ENCODE data around the gene TSPEAR. TPM values are rescaled to one million over a fixed set of nuclear protein-coding genes. Genes with fewer than 3 reads are reported as not detected.

The TSPEAR gene
- total and polyA plus RNA-seq, 2 of the 13 experiments (the other 11 are each of a cell fraction or from before 2014, with no cell fraction given), result 0.07 to 0.32 TPM

- ChIA-PET CTCF (ENCODE audit: low intra/inter-chr PET ratio, low total read pairs) (no interaction called here), POLR2A (interaction anchor here (1.1 to 2.0 kb wide), 2 partner anchors 19 to 20 kb away, joined by 3 to 13 read pairs; no protein-coding TSS in a partner anchor)
- Histone ChIP-seq H4K20me1 (ENCODE audit: insufficient read depth, low read length) (no peaks in the 10 kb centered on the region), H3K36me3 (replicated peaks in 1 of 2; ENCODE audit: control insufficient read depth in 1 of 2, insufficient read depth in 2 of 2, low read length in 2 of 2) (no peaks in the 10 kb centered on the region; a peak in 2 of 5 replicates), H3K4me2 (ENCODE audit: low read depth, low read length) (no peak overlapping the region), H3K27me3 (ENCODE audit: control insufficient read depth in 1 of 2, insufficient read depth in 2 of 2, low read length in 2 of 2) (no peaks in the 10 kb centered on the region), H2AFZ (ENCODE audit: low read length) (no peak overlapping the region), H3K4me1 (ENCODE audit: insufficient read depth, low read length) (peaks cover 53% of the 10 kb centered on the region), H3K9ac (ENCODE audit: insufficient read depth, low read depth, low read length) (no peak overlapping the region), H3K79me2 (ENCODE audit: insufficient read depth, low read length) (peaks cover 8% of the 10 kb centered on the region), H3K4me3 (replicated peaks in 1 of 3; ENCODE audit: insufficient read depth in 1 of 3, low read depth in 2 of 3, low read length in 3 of 3) (no peak overlapping the region), H3K27ac (ENCODE audit: extremely low read length, insufficient read depth, low read length) (no peak overlapping the region), H3K9me3 (ENCODE audit: low read length) (no peaks in the 10 kb centered on the region)
- BruUV-seq (replicated peaks), result no TSS peak
- FAIRE-seq (no peak), DNase-seq (ENCODE audit: low spot score) (no peak), ATAC-seq (no peak)
- intact Hi-C loops (cut with micrococcal nuclease; ENCODE audit: unreplicated experiment), result no loop called here
- in situ Hi-C loops (cut with HindIII; ENCODE audit: extremely low pct_ligation_motif_present, low pct_unique_long_range_greater_than_20kb), result no loop called here
- WGBS (ENCODE audit: low lambda C conversion rate), result 93% methylated on average over 5 of the region's 25 CpGs
- TF ChIP-seq, protein P1, sequence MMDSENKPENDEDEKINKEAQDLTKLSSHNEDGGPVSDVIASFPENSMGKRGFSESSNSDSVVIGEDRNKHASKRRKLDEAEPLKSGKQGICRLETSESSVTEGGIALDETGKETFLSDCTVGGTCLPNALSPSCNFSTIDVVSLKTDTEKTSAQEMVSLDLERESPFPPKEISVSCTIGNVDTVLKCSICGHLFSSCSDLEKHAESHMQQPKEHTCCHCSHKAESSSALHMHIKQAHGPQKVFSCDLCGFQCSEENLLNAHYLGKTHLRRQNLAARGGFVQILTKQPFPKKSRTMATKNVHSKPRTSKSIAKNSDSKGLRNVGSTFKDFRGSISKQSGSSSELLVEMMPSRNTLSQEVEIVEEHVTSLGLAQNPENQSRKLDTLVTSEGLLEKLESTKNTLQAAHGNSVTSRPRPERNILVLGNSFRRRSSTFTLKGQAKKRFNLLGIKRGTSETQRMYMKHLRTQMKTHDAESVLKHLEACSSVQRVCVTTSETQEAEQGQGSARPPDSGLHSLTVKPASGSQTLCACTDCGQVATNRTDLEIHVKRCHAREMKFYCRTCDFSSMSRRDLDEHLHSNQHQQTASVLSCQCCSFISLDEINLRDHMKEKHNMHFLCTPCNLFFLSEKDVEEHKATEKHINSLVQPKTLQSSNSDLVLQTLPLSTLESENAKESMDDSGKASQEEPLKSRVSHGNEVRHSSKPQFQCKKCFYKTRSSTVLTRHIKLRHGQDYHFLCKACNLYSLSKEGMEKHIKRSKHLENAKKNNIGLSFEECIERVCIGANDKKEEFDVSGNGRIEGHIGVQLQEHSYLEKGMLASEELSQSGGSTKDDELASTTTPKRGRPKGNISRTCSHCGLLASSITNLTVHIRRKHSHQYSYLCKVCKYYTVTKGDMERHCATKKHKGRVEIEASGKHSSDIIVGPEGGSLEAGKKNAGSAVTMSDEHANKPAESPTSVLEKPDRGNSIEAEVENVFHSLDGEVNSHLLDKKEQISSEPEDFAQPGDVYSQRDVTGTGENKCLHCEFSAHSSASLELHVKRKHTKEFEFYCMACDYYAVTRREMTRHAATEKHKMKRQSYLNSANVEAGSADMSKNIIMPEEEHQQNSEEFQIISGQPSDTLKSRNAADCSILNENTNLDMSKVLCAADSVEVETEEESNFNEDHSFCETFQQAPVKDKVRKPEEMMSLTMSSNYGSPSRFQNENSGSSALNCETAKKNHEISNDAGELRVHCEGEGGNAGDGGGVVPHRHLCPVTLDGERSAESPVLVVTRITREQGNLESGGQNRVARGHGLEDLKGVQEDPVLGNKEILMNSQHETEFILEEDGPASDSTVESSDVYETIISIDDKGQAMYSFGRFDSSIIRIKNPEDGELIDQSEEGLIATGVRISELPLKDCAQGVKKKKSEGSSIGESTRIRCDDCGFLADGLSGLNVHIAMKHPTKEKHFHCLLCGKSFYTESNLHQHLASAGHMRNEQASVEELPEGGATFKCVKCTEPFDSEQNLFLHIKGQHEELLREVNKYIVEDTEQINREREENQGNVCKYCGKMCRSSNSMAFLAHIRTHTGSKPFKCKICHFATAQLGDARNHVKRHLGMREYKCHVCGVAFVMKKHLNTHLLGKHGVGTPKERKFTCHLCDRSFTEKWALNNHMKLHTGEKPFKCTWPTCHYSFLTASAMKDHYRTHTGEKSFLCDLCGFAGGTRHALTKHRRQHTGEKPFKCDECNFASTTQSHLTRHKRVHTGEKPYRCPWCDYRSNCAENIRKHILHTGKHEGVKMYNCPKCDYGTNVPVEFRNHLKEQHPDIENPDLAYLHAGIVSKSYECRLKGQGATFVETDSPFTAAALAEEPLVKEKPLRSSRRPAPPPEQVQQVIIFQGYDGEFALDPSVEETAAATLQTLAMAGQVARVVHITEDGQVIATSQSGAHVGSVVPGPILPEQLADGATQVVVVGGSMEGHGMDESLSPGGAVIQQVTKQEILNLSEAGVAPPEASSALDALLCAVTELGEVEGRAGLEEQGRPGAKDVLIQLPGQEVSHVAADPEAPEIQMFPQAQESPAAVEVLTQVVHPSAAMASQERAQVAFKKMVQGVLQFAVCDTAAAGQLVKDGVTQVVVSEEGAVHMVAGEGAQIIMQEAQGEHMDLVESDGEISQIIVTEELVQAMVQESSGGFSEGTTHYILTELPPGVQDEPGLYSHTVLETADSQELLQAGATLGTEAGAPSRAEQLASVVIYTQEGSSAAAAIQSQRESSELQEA (CRISPR knock-in tag; IDR thresholded peaks at IDR 0.05; ENCODE audit: not compliant biosample characterization), result peak; percentile 30
- TF ChIP-seq ZNF230 (CRISPR knock-in tag; IDR thresholded peaks at IDR 0.05) (no peak), KMT2B (CRISPR knock-in tag; IDR thresholded peaks at IDR 0.05) (no peak)
Measured at GRCh38 chr21:44462086-44462833, 249.1 kb downstream of the TSPEAR start.
